Heart left ventricle (tissue), 16 donors: ENCODE results near the gene CEP128. TPM values are rescaled to one million over a fixed set of nuclear protein-coding genes. Genes with fewer than 3 reads are reported as not detected.

Source experiments
- ATAC-seq, 4 donors: fragments of 200-7000 bp; cut with Tn5 transposase; one replicate each; pipeline ENCODE4 v1.9.1; 2020 to 2022; ENCODE audit warnings: moderate library complexity in 4 of 4, mild to moderate bottlenecking in 3 of 4, moderate number of reproducible peaks in 1 of 4
- DNase-seq, 5 donors: peaks; one replicate each; pipeline ENCODE4 v3.0.0-alpha.2; 2020
- H3K27ac ChIP-seq, 12 donors: fragments of 200-600 bp; sonication (generic) in 4 of 12; one replicate each; pipeline versions ENCODE4 v1.5.0 to v1.8.0; 2016 to 2022; ENCODE audit warnings: mild to moderate bottlenecking in 2 of 12
- H3K27me3 ChIP-seq, 9 donors: fragments of 200-600 bp; sonication (generic) in 2 of 9; one replicate each; pipeline versions ENCODE4 v1.5.1 to v1.8.0; 2016 to 2022; ENCODE audit warnings: mild to moderate bottlenecking in 3 of 9
- H3K36me3 ChIP-seq, 9 donors: fragments of 200-600 bp; sonication (generic) in 2 of 9; one replicate each; pipeline versions ENCODE4 v1.5.0 to v1.8.0; 2018 to 2022; ENCODE audit warnings: mild to moderate bottlenecking in 2 of 9
- H3K4me1 ChIP-seq, 12 donors: fragments of 200-600 bp; sonication (generic) in 4 of 12; one replicate each; pipeline versions ENCODE4 v1.5.0 to v1.8.0; 2016 to 2022; ENCODE audit warnings: mild to moderate bottlenecking in 3 of 12
- H3K4me3 ChIP-seq, 12 donors: fragments of 200-600 bp; sonication (generic) in 4 of 12; one replicate each; pipeline versions ENCODE4 v1.5.0 to v1.8.0; 2017 to 2022; ENCODE audit warnings: mild to moderate bottlenecking in 9 of 12, moderate library complexity in 4 of 12
- H3K9me3 ChIP-seq, 12 donors: fragments of 200-600 bp; sonication (generic) in 4 of 12; one replicate each; pipeline versions ENCODE4 v1.5.0 to v1.8.0; 2016 to 2022; ENCODE audit warnings: mild to moderate bottlenecking in 1 of 12
- CTCF ChIP-seq, 12 donors: fragments of 200-600 bp; sonication (generic) in 4 of 12; IDR thresholded peaks; one replicate each; pipeline versions ENCODE4 v1.5.0 to v1.8.0; 2018 to 2022; ENCODE audit warnings: antibody characterized with exemption in 12 of 12, mild to moderate bottlenecking in 5 of 12
- POLR2A ChIP-seq, 2 donors: fragments of 450-650 bp; IDR thresholded peaks; one replicate each; pipeline ENCODE4 v1.6.1; 2017; ENCODE audit warnings: antibody characterized with exemption in 2 of 2, mild to moderate bottlenecking in 2 of 2, moderate library complexity in 2 of 2
- WGBS, 4 donors: extraction: QIAGEN DNeasy Blood & Tissue Kit in 2 of 4; methylation state at CpG; one replicate each; pipeline versions ENCODE4 v1.1.5 to v1.1.7; 2013 to 2018; 5-methylcytosine and 5-hydroxymethylcytosine counted together
- intact Hi-C, 10 donors: fragments of 100-400 bp; cut with DNase I; formaldehyde crosslinking; loops; one replicate each; pipeline versions ENCODE4 v1.11.1 to v1.14.2; 2022
- polyA plus RNA-seq, 2 donors: library from polyadenylated mRNA; stranded (reverse); fragments of 200-250 nt; gene quantifications; one replicate each; pipeline ENCODE4 v1.2.3, GENCODE V29; 2013
- total RNA-seq, 9 donors: library from RNA; depleted of rRNA in 2 of 9; stranded (reverse); fragments of >200 nt in 2 of 9; fragmentation: NEBNext Ultra II Directional in 3 of 9; extraction: Animal tissue kit (Norgen Biotek cat#: 25700) in 3 of 9; gene quantifications; one replicate each; pipeline versions ENCODE4 v1.1.0 to v1.2.4, GENCODE V29; 2016 to 2023
- donor health status: ischemic (EF 13 %, LVEDD 7.1; RV severe dilation, severe dysfunction).
- donor health status: healthy with polysubstance abuse.
- donor health status: DM: no; HTN: yes; CAD: no.
- donor health status: DM: no; HTN: no; CAD: no.
- donor health status: ischemic (EF 25% LVEDD 6.9; RV normal size, moderate dysfunction).
- donor health status: ischemic (EF 25% LVEDD 5.7; RV mildly dilated, moderate dysfunction).
- donor health status: healthy.
- donor health status: DM: yes; HTN: yes; CAD: no.
- donor health status: ischemic (EF 35%, LVEDD 5.7; RV mildly dilated, moderate dysfunction).
- donor health status: nonischemic (EF 11% LVEDD 7.7; RV severe dilation, severe dysfunction).
- donor health status: DM: yes; HTN: yes; CAD: no.
- donor health status: PGD.
- donor health status: ischemic (EF 29% LVEDD 5.4; RV normal size, mild dysfunction).
- donor health status: nonischemic (EF 23%, LVEDD 6.1; RV moderate dilation, normal function).

Gene CEP128
- total and polyA plus RNA-seq, 11 donors, result 0.94 to 6.6 (median 3.4) TPM

DNA sequence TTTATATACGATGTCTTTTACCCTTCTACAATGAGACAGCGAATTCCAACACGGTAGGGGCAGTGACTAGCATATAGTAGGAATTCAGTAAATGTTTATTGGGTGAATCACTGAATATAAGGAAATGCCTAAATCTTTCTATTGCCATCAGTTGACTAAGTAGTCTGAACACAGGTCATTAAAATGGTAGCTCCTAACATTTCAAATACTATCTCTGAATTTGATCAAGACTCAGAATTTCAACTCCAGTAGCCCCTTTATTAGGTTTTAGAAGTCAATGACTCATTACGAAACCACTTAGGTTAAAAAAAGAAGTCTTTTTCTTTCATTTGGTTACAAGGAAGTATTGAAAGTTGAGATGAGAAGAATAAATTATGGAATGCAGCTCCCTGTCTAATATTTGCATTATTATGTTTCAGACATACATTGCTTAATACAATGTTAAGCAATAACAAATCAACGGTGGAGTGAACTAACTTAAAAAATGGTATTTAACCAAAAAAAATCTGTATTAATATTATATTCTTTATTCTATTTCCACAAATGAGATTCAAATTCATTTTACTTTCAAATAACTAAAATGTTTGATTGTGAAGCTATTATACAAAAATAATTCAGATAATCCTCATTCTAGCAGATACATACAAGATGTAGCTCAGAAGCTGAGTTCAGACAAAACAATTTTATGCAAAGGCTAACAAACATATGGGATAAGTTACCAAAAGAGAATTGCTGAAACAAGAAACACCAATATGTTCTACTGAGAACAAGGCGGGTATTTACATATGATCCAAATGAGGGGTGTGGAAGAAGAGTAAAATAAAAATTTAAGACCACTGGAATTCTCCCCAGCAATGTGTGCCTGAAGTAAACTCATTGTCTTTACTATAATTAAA is 302.7 kb downstream of the CEP128 start:
- intact Hi-C loops, result no loop called here
- DNase-seq, result no peak
- Histone ChIP-seq H3K9me3 (no peaks in the 10 kb centered on the region), H3K27ac (no peak overlapping the region), H3K36me3 (no peaks in the 10 kb centered on the region), H3K27me3 (no peaks in the 10 kb centered on the region), H3K4me3 (no peak overlapping the region), H3K4me1 (no peaks in the 10 kb centered on the region)
- no peak for ATAC-seq
- 92 to 97% (median 95%) methylated on average over 6 of the region's 6 CpGs for WGBS, 4 donors
- TF ChIP-seq POLR2A (IDR thresholded peaks at IDR 0.05) (no peak), CTCF (IDR thresholded peaks at IDR 0.05) (no peak)

- Histone ChIP-seq H3K27me3 (no peaks in the 10 kb centered on the region), H3K4me3 (no peak overlapping the region), H3K4me1 (no peaks in the 10 kb centered on the region), H3K36me3 (no peaks in the 10 kb centered on the region), H3K9me3 (no peaks in the 10 kb centered on the region), H3K27ac (no peak overlapping the region)
- no peak for ATAC-seq
- TF ChIP-seq CTCF (IDR thresholded peaks at IDR 0.05) (no peak), POLR2A (IDR thresholded peaks at IDR 0.05) (no peak)
- WGBS, 4 donors, result 84 to 88% (median 85%) methylated on average over 10 of the region's 10 CpGs
- intact Hi-C loops, result no loop called here
- no peak for DNase-seq
Observed at GRCh38 chr14:80637756-80638619, 303.6 kb downstream of the CEP128 start.

- no peak overlapping the region for H3K27ac ChIP-seq
- no peaks in the 10 kb centered on the region for H3K36me3 ChIP-seq
- no peak overlapping the region for H3K4me3 ChIP-seq
- TF ChIP-seq CTCF (IDR thresholded peaks at IDR 0.05), result no peak
- no peak for TF ChIP-seq POLR2A (IDR thresholded peaks at IDR 0.05)
- 98 to 100% (median 100%) methylated on average over 1 of the region's 1 CpG for WGBS, 4 donors
- intact Hi-C loops, result no loop called here
- H3K9me3 ChIP-seq, result no peaks in the 10 kb centered on the region
- ATAC-seq (no peak), DNase-seq (no peak)
- H3K4me1 ChIP-seq, result no peaks in the 10 kb centered on the region
- no peaks in the 10 kb centered on the region for H3K27me3 ChIP-seq
Observed at GRCh38 chr14:80636071-80636470, 305.5 kb downstream of the CEP128 start.
